HEK293T (cell line): Measurements from ENCODE around the gene TOMM22.

Experiments
- ARNT ChIP-seq: fragments of 450-650 bp; IDR thresholded peaks from 2 replicates; pipeline ENCODE4 v1.6.1; 2017; ENCODE audit warnings: mild to moderate bottlenecking
- BHLHE40 ChIP-seq: fragments of 450-650 bp; IDR thresholded peaks from 2 replicates; pipeline ENCODE4 v1.6.1; 2016; ENCODE audit warnings: mild to moderate bottlenecking, moderate library complexity, borderline replicate concordance
- CTBP1 ChIP-seq: fragments of 450-650 bp; IDR thresholded peaks from 2 replicates; pipeline ENCODE4 v1.6.1; 2016; ENCODE audit warnings: borderline replicate concordance
- FOXK2 ChIP-seq: fragments of 450-650 bp; IDR thresholded peaks from 2 replicates; pipeline ENCODE4 v1.6.1; 2016; ENCODE audit warnings: mild to moderate bottlenecking
- FOXM1 ChIP-seq: fragments of 450-650 bp; IDR thresholded peaks from 2 replicates; pipeline ENCODE4 v1.6.1; 2017; ENCODE audit warnings: mild to moderate bottlenecking, borderline replicate concordance
- HDGF ChIP-seq: fragments of 450-650 bp; IDR thresholded peaks from 2 replicates; pipeline ENCODE4 v1.6.1; 2017; ENCODE audit warnings: antibody characterized with exemption, borderline replicate concordance
- SUZ12 ChIP-seq: fragments of 450-650 bp; IDR thresholded peaks from 2 replicates; pipeline ENCODE4 v1.6.1; 2016; ENCODE audit warnings: mild to moderate bottlenecking
- ZNF384 ChIP-seq: fragments of 450-650 bp; IDR thresholded peaks from 2 replicates; pipeline ENCODE4 v1.6.1; 2016

DNA sequence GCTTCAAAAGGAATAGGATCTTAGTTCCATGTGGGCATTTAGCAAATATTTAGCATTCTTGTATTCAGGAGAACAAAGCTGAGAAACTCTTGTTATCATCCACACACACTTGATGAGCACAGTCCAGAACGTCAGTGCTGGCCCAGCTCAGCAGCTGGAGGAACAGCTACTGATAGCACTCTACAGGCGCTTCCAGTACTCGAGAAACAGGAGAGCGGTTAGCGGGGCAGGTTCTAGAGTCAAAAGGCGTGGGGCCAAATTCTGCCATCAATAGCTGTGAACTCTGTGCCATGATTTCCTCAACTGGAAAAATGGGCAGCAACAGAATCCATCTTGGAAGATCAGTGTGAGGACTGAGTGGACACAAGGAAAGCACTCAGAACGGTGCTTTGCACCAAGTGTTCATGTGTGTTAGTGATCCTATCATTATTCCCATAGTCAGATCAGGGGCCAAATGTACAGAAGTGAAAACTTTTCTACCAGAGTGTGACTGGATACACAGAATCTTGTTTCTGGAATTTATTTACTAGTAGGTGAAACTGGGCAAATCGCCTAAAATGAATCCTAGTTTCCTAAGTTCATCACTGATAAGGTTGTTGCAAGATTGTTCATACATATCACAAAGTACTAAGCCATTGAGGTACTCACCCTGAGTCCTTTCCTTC is 15.8 kb downstream of the TOMM22 start:
- no peak for TF ChIP-seq BHLHE40
- TF ChIP-seq SUZ12 = no peak
- no peak for TF ChIP-seq FOXM1
- TF ChIP-seq HDGF = no peak
- no peak for TF ChIP-seq ZNF384
- no peak for TF ChIP-seq FOXK2
- no peak for TF ChIP-seq ARNT
- TF ChIP-seq CTBP1 = no peak
